Fibroblast of skin of abdomen (primary cell): ENCODE data around the gene CD2BP2.

ENCODE experiments used
- DNase-seq: peaks from one replicate; pipeline ENCODE4 v3.0.0-alpha.2; 2013

Gene CD2BP2

GRCh38 chr16:30378236-30379157, 23.4 kb upstream of the CD2BP2 start:
- peak; percentile 98 for DNase-seq

- peak; percentile 90 for DNase-seq
These were observed 22.7 kb upstream of the CD2BP2 start for GRCh38 chr16:30377812-30378235.

- no peak for DNase-seq
These were observed 22.1 kb upstream of the CD2BP2 start for GRCh38 chr16:30377050-30377811.

GRCh38 chr16:30376461-30376902, 21.4 kb upstream of the CD2BP2 start:
- DNase-seq = no peak

GRCh38 chr16:30375864-30376263, 20.8 kb upstream of the CD2BP2 start:
- DNase-seq = no peak

- DNase-seq = no peak
These were observed 19.4 kb upstream of the CD2BP2 start, which contains the start of gene MYL11 for GRCh38 chr16:30374538-30374937. MYL11 (plus strand) TSS chr16:30374802; CDS start chr16:30374858, 56 bp downstream.

GRCh38 chr16:30372725-30373124, 17.6 kb upstream of the CD2BP2 start:
- DNase-seq = no peak

- no peak for DNase-seq
These were observed 17.1 kb upstream of the CD2BP2 start for GRCh38 chr16:30372038-30372712.

GRCh38 chr16:30371248-30371816, 16.2 kb upstream of the CD2BP2 start:
- no peak for DNase-seq

- DNase-seq = peak; percentile 100
These were observed 15.5 kb upstream of the CD2BP2 start, which contains the start of gene TBC1D10B for GRCh38 chr16:30370456-30371247. TBC1D10B (minus strand) TSS chr16:30370494; CDS start chr16:30370183, 311 bp downstream.

- no peak for DNase-seq
These were observed 14.9 kb upstream of the CD2BP2 start for GRCh38 chr16:30369938-30370455.

GRCh38 chr16:30369091-30369937, 14.2 kb upstream of the CD2BP2 start:
- DNase-seq = no peak

- no peak for DNase-seq
These were observed 13.6 kb upstream of the CD2BP2 start for GRCh38 chr16:30368792-30369090.

- DNase-seq = peak; percentile 33
These were observed 13.1 kb upstream of the CD2BP2 start for GRCh38 chr16:30368122-30368791.

- DNase-seq = no peak
These were observed 12.4 kb upstream of the CD2BP2 start for GRCh38 chr16:30367349-30368009.

GRCh38 chr16:30366511-30366910, 11.4 kb upstream of the CD2BP2 start:
- DNase-seq = no peak

GRCh38 chr16:30365200-30365599, 10.1 kb upstream of the CD2BP2 start:
- DNase-seq = no peak

GRCh38 chr16:30361180-30361579, 6.1 kb upstream of the CD2BP2 start:
- DNase-seq = no peak

GRCh38 chr16:30359871-30360170, 4.7 kb upstream of the CD2BP2 start:
- no peak for DNase-seq
